Fibroblast of lung (primary cell): ENCODE results near the gene FOSL2.

Source experiments
- EZH2 ChIP-seq: IDR thresholded peaks from 2 replicates; pipeline ENCODE4 v1.5.1; 2012; ENCODE audit warnings: low read length, control low read depth, mild to moderate bottlenecking; ENCODE audit errors: missing control alignments
- TF ChIP-seq, protein P1 (sequence below), 2 donors: IDR thresholded peaks in 1 of 2; conservative IDR thresholded peaks in 1 of 2; 1 replicate in 1 of 2; 2 replicates in 1 of 2; pipeline ENCODE4 v1.5.1; 2011 to 2012; ENCODE audit warnings: low read length in 2 of 2, control low read depth in 1 of 2, inconsistent platforms in 1 of 2, low read depth in 1 of 2, mild to moderate bottlenecking in 1 of 2

DNA sequence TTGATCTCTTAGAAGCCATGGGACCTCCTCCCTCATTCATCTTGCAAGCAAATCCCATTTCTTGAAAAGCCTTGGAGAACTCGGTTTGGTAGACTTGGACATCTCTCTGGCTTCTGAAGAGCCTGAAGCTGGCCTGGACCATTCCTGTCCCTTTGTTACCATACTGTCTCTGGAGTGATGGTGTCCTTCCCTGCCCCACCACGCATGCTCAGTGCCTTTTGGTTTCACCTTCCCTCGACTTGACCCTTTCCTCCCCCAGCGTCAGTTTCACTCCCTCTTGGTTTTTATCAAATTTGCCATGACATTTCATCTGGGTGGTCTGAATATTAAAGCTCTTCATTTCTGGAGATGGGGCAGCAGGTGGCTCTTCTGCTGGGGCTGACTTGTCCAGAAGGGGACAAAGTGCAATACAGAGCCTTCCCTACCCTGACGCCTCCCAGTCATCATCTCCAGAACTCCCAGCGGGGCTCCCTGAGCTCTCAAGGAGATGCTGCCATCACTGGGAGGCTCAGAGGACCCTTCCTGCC lies 20.0 kb downstream of the FOSL2 start:
- TF ChIP-seq, protein P1, sequence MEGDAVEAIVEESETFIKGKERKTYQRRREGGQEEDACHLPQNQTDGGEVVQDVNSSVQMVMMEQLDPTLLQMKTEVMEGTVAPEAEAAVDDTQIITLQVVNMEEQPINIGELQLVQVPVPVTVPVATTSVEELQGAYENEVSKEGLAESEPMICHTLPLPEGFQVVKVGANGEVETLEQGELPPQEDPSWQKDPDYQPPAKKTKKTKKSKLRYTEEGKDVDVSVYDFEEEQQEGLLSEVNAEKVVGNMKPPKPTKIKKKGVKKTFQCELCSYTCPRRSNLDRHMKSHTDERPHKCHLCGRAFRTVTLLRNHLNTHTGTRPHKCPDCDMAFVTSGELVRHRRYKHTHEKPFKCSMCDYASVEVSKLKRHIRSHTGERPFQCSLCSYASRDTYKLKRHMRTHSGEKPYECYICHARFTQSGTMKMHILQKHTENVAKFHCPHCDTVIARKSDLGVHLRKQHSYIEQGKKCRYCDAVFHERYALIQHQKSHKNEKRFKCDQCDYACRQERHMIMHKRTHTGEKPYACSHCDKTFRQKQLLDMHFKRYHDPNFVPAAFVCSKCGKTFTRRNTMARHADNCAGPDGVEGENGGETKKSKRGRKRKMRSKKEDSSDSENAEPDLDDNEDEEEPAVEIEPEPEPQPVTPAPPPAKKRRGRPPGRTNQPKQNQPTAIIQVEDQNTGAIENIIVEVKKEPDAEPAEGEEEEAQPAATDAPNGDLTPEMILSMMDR (conservative IDR thresholded peaks at IDR 0.05 in 1 of 2, IDR thresholded peaks at IDR 0.05 in 1 of 2; ENCODE audit: low read depth in 1 of 2, low read length in 2 of 2), result no peak
- no peak for TF ChIP-seq EZH2
